Coronary artery (tissue), 2 donors: Measurements from ENCODE around the gene BLTP1.

Experiments
- DNase-seq: peaks from one replicate; pipeline ENCODE4 v3.0.0-alpha.2; 2017; ENCODE audit warnings: low spot score
- H3K27ac ChIP-seq, 2 donors: fragments of 200-600 bp; sonication (generic); one replicate each; pipeline ENCODE4 v1.5.1; 2016 to 2019
- H3K4me3 ChIP-seq: fragments of 200-600 bp; sonication (generic); 2 replicates; pipeline ENCODE4 v1.5.1; 2016; ENCODE audit warnings: mild to moderate bottlenecking, moderate library complexity
- CTCF ChIP-seq: fragments of 200-600 bp; sonication (generic); IDR thresholded peaks from one replicate; pipeline ENCODE4 v1.5.1; 2019; ENCODE audit warnings: antibody characterized with exemption

BLTP1 gene

GRCh38 chr4:122163767-122164166 is 11.6 kb downstream of the BLTP1 start:
- no peak for TF ChIP-seq CTCF
- H3K27ac ChIP-seq = no peak overlapping the region
- no peak overlapping the region for H3K4me3 ChIP-seq
- no peak for DNase-seq

DNA sequence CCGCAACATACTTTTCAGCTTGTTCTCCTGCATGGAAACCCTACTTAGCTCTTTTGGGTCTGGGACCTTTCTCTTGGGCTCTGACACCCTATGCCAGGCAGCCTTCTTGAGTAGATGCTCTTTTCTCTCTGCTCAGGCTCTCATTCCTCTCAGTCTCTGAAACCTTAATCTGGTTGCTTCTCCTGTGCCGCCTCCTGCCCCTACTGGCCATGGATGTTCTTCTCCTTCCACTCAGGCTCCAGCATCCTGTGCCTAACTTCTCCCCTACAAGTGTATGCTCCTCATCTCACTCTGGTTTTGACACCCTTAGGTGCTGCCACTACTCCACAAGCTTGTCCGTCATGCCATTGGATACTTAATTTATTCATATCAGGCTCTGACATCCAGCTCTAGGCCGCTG is 15.2 kb downstream of the BLTP1 start:
- DNase-seq = no peak
- TF ChIP-seq CTCF = no peak
- H3K27ac ChIP-seq = no peak overlapping the region
- H3K4me3 ChIP-seq = no peak overlapping the region

- Histone ChIP-seq H3K4me3 (no peak overlapping the region), H3K27ac (no peak overlapping the region)
- no peak for TF ChIP-seq CTCF
- DNase-seq = no peak
Observed at GRCh38 chr4:122170775-122171174, 18.6 kb downstream of the BLTP1 start.

DNA sequence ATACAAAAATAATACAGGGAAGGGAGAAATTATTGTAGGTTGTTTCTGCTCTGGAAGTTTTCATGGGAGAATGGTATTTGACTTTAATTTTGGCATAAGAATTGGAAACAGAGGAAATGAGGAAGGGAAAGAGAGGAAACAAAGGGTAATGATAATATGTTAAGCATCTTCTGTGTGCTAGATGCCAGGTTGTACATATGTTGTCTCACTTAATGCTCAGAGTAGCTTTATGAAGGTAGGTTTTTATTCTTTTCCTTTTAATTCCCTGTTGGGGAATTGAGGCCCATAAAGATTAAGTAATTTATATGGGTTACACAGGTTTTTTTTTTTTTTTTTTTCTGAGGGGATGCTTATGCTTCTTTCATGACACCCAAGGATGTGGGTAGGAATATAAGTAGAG is 19.2 kb downstream of the BLTP1 start:
- TF ChIP-seq CTCF = no peak
- Histone ChIP-seq H3K27ac (no peak overlapping the region), H3K4me3 (no peak overlapping the region)
- DNase-seq = no peak

- DNase-seq = no peak
- no peak overlapping the region for H3K4me3 ChIP-seq
- TF ChIP-seq CTCF = no peak
- no peak overlapping the region for H3K27ac ChIP-seq
Observed at GRCh38 chr4:122172266-122172665, 20.1 kb downstream of the BLTP1 start.

- TF ChIP-seq CTCF = no peak
- H3K27ac ChIP-seq = no peak overlapping the region
- DNase-seq = no peak
- H3K4me3 ChIP-seq = no peak overlapping the region
Observed at GRCh38 chr4:122178961-122179360, 26.8 kb downstream of the BLTP1 start.

DNA sequence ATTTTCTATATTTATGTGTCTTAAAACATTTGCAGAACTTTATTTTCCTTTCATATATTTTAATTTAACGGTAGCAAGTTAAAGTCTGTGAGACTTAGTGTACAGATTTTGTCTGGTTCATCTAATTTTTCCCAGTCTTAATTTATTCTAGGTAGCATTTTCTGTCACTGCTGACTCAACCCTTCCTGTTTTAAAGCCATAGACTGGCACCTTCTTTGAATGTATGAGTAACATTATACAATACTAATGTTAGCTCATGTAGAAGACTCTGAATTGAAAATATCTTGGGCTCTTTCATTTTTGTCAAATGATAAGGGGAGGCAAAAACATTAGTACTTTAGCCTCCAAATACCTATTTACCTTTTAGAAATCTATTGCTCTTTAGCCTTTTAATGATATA is 43.6 kb downstream of the BLTP1 start:
- no peak for DNase-seq
- Histone ChIP-seq H3K4me3 (no peak overlapping the region), H3K27ac (no peak overlapping the region)
- TF ChIP-seq CTCF = no peak
